ENCODE results near the gene C19orf25.

The C19orf25 gene

DNA sequence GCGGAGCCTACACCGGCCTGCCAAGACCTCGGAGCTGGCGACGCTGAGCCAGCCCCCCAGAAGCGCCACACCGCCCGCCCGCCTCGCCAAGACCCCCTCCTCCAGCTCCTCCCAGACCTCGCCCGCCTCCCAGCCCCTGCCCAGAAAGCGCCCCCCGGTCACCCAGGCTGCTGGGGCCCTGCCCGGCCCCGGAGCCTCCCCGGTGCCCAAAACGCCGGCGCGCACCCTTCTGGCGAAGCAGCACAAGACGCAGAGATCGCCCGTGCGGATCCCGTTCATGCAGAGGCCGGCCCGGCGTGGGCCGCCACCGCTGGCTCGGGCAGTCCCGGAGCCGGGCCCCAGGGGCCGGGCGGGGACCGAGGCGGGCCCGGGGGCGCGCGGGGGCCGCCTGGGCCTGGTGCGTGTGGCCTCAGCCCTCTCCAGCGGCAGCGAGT lies 10.2 kb downstream of the C19orf25 start:
- TF ChIP-seq, protein P1, sequence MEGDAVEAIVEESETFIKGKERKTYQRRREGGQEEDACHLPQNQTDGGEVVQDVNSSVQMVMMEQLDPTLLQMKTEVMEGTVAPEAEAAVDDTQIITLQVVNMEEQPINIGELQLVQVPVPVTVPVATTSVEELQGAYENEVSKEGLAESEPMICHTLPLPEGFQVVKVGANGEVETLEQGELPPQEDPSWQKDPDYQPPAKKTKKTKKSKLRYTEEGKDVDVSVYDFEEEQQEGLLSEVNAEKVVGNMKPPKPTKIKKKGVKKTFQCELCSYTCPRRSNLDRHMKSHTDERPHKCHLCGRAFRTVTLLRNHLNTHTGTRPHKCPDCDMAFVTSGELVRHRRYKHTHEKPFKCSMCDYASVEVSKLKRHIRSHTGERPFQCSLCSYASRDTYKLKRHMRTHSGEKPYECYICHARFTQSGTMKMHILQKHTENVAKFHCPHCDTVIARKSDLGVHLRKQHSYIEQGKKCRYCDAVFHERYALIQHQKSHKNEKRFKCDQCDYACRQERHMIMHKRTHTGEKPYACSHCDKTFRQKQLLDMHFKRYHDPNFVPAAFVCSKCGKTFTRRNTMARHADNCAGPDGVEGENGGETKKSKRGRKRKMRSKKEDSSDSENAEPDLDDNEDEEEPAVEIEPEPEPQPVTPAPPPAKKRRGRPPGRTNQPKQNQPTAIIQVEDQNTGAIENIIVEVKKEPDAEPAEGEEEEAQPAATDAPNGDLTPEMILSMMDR (IDR thresholded peaks at IDR 0.05; ENCODE audit: low read depth, low read length) = no peak; the same call in none of the 2 replicates
- DNase-seq (ENCODE audit: extremely low read depth, low read depth) = no peak

- TF ChIP-seq, protein P1 (IDR thresholded peaks at IDR 0.05; ENCODE audit: low read depth, low read length) = no peak; the same call in 1 of the 2 replicates
- DNase-seq (ENCODE audit: extremely low read depth, low read depth) = no peak
Observed at GRCh38 chr19:1468274-1468820, 10.7 kb downstream of the C19orf25 start.

DNA sequence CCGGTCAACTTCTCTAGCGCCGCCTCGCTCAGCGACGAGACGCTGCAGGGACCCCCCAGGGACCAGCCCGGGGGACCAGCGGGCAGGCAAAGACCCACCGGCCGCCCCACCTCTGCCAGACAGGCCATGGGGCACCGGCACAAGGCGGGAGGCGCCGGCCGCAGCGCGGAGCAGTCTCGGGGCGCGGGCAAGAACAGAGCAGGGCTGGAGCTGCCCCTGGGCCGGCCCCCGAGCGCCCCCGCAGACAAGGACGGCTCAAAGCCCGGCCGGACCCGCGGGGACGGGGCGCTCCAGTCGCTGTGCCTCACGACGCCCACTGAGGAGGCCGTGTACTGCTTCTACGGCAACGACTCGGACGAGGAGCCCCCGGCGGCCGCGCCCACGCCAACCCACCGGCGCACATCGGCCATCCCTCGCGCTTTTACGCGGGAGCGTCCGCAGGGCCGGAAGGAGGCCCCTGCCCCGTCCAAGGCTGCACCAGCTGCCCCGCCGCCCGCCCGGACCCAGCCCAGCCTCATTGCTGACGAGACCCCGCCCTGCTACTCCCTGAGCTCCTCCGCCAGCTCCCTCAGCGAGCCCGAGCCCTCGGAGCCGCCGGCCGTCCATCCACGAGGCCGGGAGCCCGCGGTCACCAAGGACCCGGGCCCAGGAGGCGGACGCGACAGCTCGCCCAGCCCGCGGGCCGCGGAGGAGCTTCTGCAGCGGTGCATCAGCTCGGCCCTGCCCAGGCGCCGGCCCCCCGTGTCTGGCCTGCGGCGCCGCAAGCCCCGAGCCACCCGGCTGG lies 11.3 kb downstream of the C19orf25 start:
- TF ChIP-seq, protein P1 (IDR thresholded peaks at IDR 0.05; ENCODE audit: low read depth, low read length) = no peak
- no peak for DNase-seq (ENCODE audit: extremely low read depth, low read depth)

DNA sequence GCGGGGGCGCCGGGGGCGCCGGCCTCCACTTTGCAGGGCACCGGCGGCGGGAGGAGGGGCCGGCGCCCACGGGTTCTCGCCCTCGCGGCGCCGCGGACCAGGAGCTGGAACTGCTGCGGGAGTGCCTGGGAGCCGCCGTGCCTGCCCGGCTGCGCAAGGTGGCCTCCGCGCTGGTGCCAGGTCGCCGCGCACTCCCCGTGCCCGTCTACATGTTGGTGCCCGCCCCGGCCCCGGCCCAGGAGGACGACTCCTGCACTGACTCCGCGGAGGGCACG lies 11.9 kb downstream of the C19orf25 start:
- no peak for DNase-seq (ENCODE audit: extremely low read depth, low read depth)
- TF ChIP-seq, protein P1 (IDR thresholded peaks at IDR 0.05; ENCODE audit: low read depth, low read length) = no peak

DNA sequence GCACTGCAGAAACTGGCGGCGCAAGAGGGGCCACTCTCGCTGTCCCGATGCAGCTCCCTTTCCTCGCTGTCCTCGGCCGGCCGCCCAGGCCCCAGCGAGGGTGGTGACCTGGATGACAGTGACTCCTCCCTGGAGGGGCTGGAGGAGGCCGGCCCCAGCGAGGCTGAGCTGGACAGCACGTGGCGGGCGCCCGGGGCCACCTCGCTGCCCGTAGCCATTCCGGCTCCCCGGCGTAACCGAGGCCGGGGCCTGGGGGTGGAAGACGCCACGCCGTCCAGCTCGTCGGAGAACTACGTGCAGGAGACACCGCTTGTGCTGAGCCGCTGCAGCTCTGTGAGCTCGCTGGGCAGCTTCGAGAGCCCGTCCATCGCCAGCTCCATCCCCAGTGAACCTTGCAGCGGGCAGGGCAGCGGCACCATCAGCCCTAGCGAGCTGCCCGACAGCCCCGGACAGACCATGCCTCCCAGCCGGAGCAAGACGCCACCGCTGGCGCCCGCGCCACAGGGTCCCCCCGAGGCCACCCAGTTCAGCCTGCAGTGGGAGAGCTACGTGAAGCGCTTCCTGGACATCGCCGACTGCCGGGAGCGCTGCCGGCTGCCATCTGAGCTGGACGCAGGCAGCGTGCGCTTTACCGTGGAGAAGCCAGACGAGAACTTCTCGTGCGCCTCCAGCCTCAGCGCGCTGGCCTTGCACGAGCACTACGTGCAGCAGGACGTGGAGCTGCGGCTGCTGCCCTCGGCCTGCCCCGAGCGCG lies 12.4 kb downstream of the C19orf25 start:
- TF ChIP-seq, protein P1 (IDR thresholded peaks at IDR 0.05; ENCODE audit: low read depth, low read length) = no peak
- DNase-seq (ENCODE audit: extremely low read depth, low read depth) = no peak

- DNase-seq (ENCODE audit: extremely low read depth, low read depth) = no peak
- TF ChIP-seq, protein P1 (IDR thresholded peaks at IDR 0.05; ENCODE audit: low read depth, low read length) = no peak
Observed at GRCh38 chr19:1466018-1466460, 13.0 kb downstream of the C19orf25 start.
